SU-DHL-6 (cell line): Measurements from ENCODE around the gene PPP2R5D.
A peak's percentile ranks its signal among the peaks of the same experiment; 100 is the strongest.

ENCODE experiments used
- H2AFZ ChIP-seq: fragments of 200-600 bp; sonication (generic); 2 replicates; pipeline ENCODE4 v1.6.1; 2014; ENCODE audit warnings: low read depth, mild to moderate bottlenecking, moderate library complexity, mixed read lengths, antibody characterized with exemption, low read length; ENCODE audit not compliant: severe bottlenecking
- H3F3A ChIP-seq: fragments of 200-600 bp; shearing (Covaris generic); 2 replicates; pipeline ENCODE4 v1.6.0; 2016; ENCODE audit warnings: antibody characterized with exemption, mild to moderate bottlenecking; ENCODE audit not compliant: insufficient read depth
- H3K27ac ChIP-seq: fragments of 200-600 bp; sonication (generic); 2 replicates; pipeline ENCODE4 v1.5.1; 2016; ENCODE audit warnings: low read depth, mild to moderate bottlenecking, low read length, moderate library complexity, mixed read lengths
- H3K27me3 ChIP-seq: fragments of 200-600 bp; sonication (generic), shearing (Covaris generic); 2 replicates; pipeline ENCODE4 v1.6.0; 2014; ENCODE audit warnings: mild to moderate bottlenecking, low read length
- H3K36me3 ChIP-seq: fragments of 200-600 bp; sonication (generic); 2 replicates; pipeline ENCODE4 v1.6.1; 2014; ENCODE audit warnings: mild to moderate bottlenecking, low read length, mixed read lengths
- H3K4me2 ChIP-seq: fragments of 300-600, 200-600 bp; shearing (Covaris generic), sonication (generic); 2 replicates; pipeline ENCODE4 v1.6.0; 2014; ENCODE audit warnings: low read length, low read depth, mild to moderate bottlenecking; ENCODE audit not compliant: poor library complexity, severe bottlenecking
- H3K4me3 ChIP-seq: fragments of 200-600 bp; sonication (generic); 2 replicates; pipeline ENCODE4 v1.5.1; 2014; ENCODE audit warnings: antibody characterized with exemption, low read length, mild to moderate bottlenecking, mixed read lengths; ENCODE audit not compliant: insufficient read depth, poor library complexity, severe bottlenecking
- H3K79me2 ChIP-seq: fragments of 200-600 bp; sonication (generic); 2 replicates; pipeline ENCODE4 v1.6.1; 2014; ENCODE audit warnings: mild to moderate bottlenecking, low read length, moderate library complexity; ENCODE audit not compliant: insufficient read depth
- H3K9ac ChIP-seq: fragments of 200-600 bp; sonication (generic); 2 replicates; pipeline ENCODE4 v1.7.0; 2014; ENCODE audit warnings: mild to moderate bottlenecking, low read length
- H3K9me2 ChIP-seq: fragments of 200-600 bp; sonication (generic); replicated peaks from 2 replicates; pipeline ENCODE4 v1.6.1; 2014; ENCODE audit warnings: low read length; ENCODE audit not compliant: insufficient read depth
- H3K9me3 ChIP-seq: fragments of 200-600 bp; sonication (generic); 2 replicates; pipeline ENCODE4 v1.6.1; 2014; ENCODE audit warnings: low read length, mixed read lengths; ENCODE audit not compliant: insufficient read depth
- H4K20me1 ChIP-seq: fragments of 200-600 bp; sonication (generic); 2 replicates; pipeline ENCODE4 v1.6.1; 2014; ENCODE audit warnings: low read depth, mild to moderate bottlenecking, antibody characterized with exemption, low read length, moderate library complexity, mixed read lengths
- CTCF ChIP-seq: fragments of 200-600 bp; sonication (generic); IDR thresholded peaks from one replicate; pipeline ENCODE4 v1.5.1; 2017; ENCODE audit warnings: antibody characterized with exemption, mild to moderate bottlenecking, low read length, moderate library complexity; ENCODE audit not compliant: insufficient read depth, poor library complexity, severe bottlenecking
- EZH2phosphoT487 ChIP-seq: fragments of 200-600 bp; sonication (generic), shearing (Covaris generic); conservative IDR thresholded peaks from 2 replicates; pipeline ENCODE4 v1.6.1; 2018; ENCODE audit warnings: mild to moderate bottlenecking, antibody characterized with exemption, low read length, moderate library complexity, mixed read lengths

The PPP2R5D gene

GRCh38 chr6:43020052-43020705 lies 35.8 kb downstream of the PPP2R5D start:
- H3K4me3 ChIP-seq = no peak overlapping the region

DNA sequence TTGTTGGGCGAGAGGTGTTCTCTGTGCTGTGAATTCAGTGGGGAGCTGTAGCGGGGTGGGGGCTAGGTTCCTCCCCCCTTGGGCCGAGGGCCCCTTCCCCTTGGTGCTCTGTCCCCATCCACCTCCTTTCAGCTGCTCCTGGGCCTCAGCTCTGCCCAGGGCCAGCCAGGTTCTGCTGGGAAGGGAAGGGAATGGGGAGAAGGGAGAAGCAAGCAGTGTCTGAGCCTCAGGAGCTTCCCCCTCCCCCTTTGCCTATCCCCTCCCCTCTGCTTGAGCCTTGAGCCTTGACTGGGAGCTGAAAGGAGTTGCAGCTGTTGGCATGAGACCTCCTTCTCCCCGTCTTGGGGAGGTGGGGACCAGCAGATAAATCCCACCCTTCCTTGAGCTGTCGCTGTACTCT lies 36.5 kb downstream of the PPP2R5D start:
- Histone ChIP-seq H3K36me3 (peaks cover 10% of the 10 kb centered on the region), H3K27me3 (no peaks in the 10 kb centered on the region), H3F3A (peaks cover 20% of the 10 kb centered on the region), H3K9me2 (no peaks in the 10 kb centered on the region), H3K27ac (peak overlapping the region; percentile 85), H3K9ac (peak overlapping the region; percentile 91), H3K4me3 (peak overlapping the region; percentile 93), H3K79me2 (peaks cover 47% of the 10 kb centered on the region), H3K9me3 (no peaks in the 10 kb centered on the region), H2AFZ (peak overlapping the region; percentile 71), H3K4me2 (peak overlapping the region; percentile 66), H4K20me1 (no peaks in the 10 kb centered on the region)
- no peak for TF ChIP-seq EZH2phosphoT487

More at GRCh38 chr6:43020052-43020705, 35.8 kb downstream of the PPP2R5D start:
- H3K9me2 ChIP-seq = no peaks in the 10 kb centered on the region
- peaks cover 8% of the 10 kb centered on the region; the same call in 1 of the 2 replicates for H3K36me3 ChIP-seq
- no peak for TF ChIP-seq CTCF
- TF ChIP-seq EZH2phosphoT487 = no peak
- H4K20me1 ChIP-seq = no peaks in the 10 kb centered on the region
- no peak overlapping the region for H2AFZ ChIP-seq
- peaks cover 53% of the 10 kb centered on the region for H3K79me2 ChIP-seq
- H3K9me3 ChIP-seq = no peaks in the 10 kb centered on the region
- peaks cover 19% of the 10 kb centered on the region for H3F3A ChIP-seq
- H3K27ac ChIP-seq = no peak overlapping the region
- no peaks in the 10 kb centered on the region for H3K27me3 ChIP-seq
- 0 out of 2 replicates have a peak overlapping the region, but pooled peaks have one; percentile 91 for H3K9ac ChIP-seq
- no peak overlapping the region for H3K4me2 ChIP-seq

DNA sequence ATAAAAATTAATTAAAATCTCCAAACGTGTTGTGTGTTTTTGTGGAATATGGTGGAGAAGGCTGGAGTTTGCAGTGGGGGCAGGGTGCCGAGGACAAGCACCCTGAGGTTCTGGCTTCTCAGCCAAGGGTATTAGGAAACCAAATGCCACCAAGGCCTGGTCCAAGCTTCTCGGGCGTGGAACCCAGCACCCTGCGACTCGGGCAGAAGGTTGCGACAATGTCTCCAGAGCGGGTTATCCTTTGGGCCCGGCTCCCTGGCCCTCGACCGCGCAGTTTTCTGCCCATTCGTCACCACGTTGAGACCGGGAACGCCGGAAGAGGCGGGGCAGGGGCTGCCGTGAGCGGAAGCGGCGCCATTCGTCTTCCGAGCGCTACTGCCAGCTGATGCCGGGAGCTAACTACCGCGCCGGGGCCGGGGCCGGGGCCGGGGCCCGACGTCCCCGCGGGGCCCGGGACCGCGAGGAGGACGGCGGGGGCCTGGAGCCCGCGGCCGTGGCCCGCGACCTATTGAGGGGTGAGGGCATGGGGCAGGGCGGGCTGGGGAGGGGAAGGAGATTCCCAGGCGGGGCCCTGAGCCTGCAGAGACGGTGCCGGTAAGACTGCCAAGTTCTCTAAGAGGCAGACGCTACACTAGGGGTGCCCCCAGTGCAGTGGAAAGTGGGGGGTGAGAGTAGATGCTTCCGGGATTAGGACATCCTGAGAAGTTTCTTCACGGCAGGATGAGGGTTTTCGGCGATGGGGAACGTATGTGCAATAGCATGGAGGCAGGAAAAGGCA lies 37.1 kb downstream of the PPP2R5D start, which contains the start of gene RRP36:
Gene RRP36, plus strand, starts transcription at position 354 of the 778 bp plus-strand sequence. Its CDS starts 32 bp downstream, at position 386.
- Histone ChIP-seq H3K9me2 (no peaks in the 10 kb centered on the region), H3K9ac (peak within 1 kb of the TSS; percentile 91), H3F3A (peaks cover 24% of the 10 kb centered on the region), H3K36me3 (peaks cover 14% of the 10 kb centered on the region), H3K4me2 (peak within 1 kb of the TSS; percentile 66), H3K27ac (peak within 1 kb of the TSS; percentile 85), H3K27me3 (no peaks in the 10 kb centered on the region), H3K79me2 (peaks cover 41% of the 10 kb centered on the region), H2AFZ (peak within 1 kb of the TSS; percentile 71), H3K4me3 (peak within 1 kb of the TSS; percentile 93), H3K9me3 (no peaks in the 10 kb centered on the region), H4K20me1 (no peaks in the 10 kb centered on the region)
- TF ChIP-seq EZH2phosphoT487 = no peak
- no peak for TF ChIP-seq CTCF
